Endodermal cell (in vitro differentiated cells): ENCODE data around the gene ANKRD35. TPM values are rescaled to one million over a fixed set of nuclear protein-coding genes. Genes with fewer than 3 reads are reported as not detected.
A peak's percentile ranks its signal among the peaks of the same experiment; 100 is the strongest.

Source experiments
- DNase-seq: peaks from one replicate; pipeline ENCODE4 v3.0.0-alpha.2; 2017
- H3K27ac ChIP-seq: 2 replicates; pipeline ENCODE4 v1.5.1; 2013; ENCODE audit warnings: mild to moderate bottlenecking, low read depth, low read length, moderate library complexity
- H3K27me3 ChIP-seq: 2 replicates; pipeline ENCODE4 v1.6.1; 2013; ENCODE audit warnings: mild to moderate bottlenecking, low read length, moderate library complexity; ENCODE audit not compliant: insufficient read depth, control insufficient read depth, poor library complexity, severe bottlenecking
- H3K36me3 ChIP-seq: 2 replicates; pipeline ENCODE4 v1.7.0; 2013; ENCODE audit warnings: mild to moderate bottlenecking, low read length, moderate library complexity; ENCODE audit not compliant: control insufficient read depth, insufficient read depth
- H3K4me1 ChIP-seq: one replicate; pipeline ENCODE4 v1.7.0; 2013; ENCODE audit warnings: low read length; ENCODE audit not compliant: control insufficient read depth, insufficient read depth
- H3K4me3 ChIP-seq: 2 replicates; pipeline ENCODE4 v1.5.1; 2013; ENCODE audit warnings: mild to moderate bottlenecking, low read length, moderate library complexity
- H3K9ac ChIP-seq: 2 replicates; pipeline ENCODE4 v1.6.1; 2013; ENCODE audit warnings: mild to moderate bottlenecking, low read length, moderate library complexity; ENCODE audit not compliant: poor library complexity, severe bottlenecking; ENCODE audit errors: extremely low read depth
- H3K9me3 ChIP-seq: 2 replicates; pipeline ENCODE4 v1.6.1; 2013; ENCODE audit warnings: mild to moderate bottlenecking, low read length, moderate library complexity; ENCODE audit not compliant: control insufficient read depth
- H3K27ac Mint-ChIP-seq: 2 replicates; pipeline ENCODE4 v1.8.0; 2020; ENCODE audit warnings: mixed read lengths
- H3K27me3 Mint-ChIP-seq: 2 replicates; pipeline ENCODE4 v1.8.0; 2021; ENCODE audit warnings: mild to moderate bottlenecking, mixed read lengths; ENCODE audit not compliant: insufficient read depth
- H3K36me3 Mint-ChIP-seq: 2 replicates; pipeline ENCODE4 v1.8.0; 2020; ENCODE audit warnings: low read depth, mixed read lengths
- H3K4me1 Mint-ChIP-seq: 2 replicates; pipeline ENCODE4 v1.8.0; 2020; ENCODE audit warnings: mixed read lengths
- H3K4me3 Mint-ChIP-seq: 2 replicates; pipeline ENCODE4 v1.8.0; 2020; ENCODE audit warnings: mild to moderate bottlenecking, moderate library complexity, mixed read lengths
- H3K9me3 Mint-ChIP-seq: 2 replicates; pipeline ENCODE4 v1.8.0; 2020; ENCODE audit warnings: mild to moderate bottlenecking, mixed read lengths
- CTCF ChIP-seq: fragments of 200-600 bp; sonication (generic); conservative IDR thresholded peaks from 2 replicates; pipeline ENCODE4 v1.5.0; 2021; ENCODE audit warnings: antibody characterized with exemption, mild to moderate bottlenecking
- WGBS, 2 experiments: methylation state at CpG; one replicate each; pipeline versions ENCODE4 v1.1.5 to v1.1.7; 2013; ENCODE audit warnings: missing lambda C conversion rate in 2 of 2, mixed read lengths in 1 of 2; ENCODE audit not compliant: insufficient coverage in 1 of 2, insufficient read length in 1 of 2; 5-methylcytosine and 5-hydroxymethylcytosine counted together
- total RNA-seq, 2 donors: library from RNA; stranded (reverse); fragmentation: NEBNext Ultra II Directional in 1 of 2; extraction: Animal tissue kit (Norgen Biotek cat#: 25700) in 1 of 2; gene quantifications; 2 replicates in 1 of 2; 3 replicates in 1 of 2; pipeline ENCODE4 v1.2.1, GENCODE V29; 2021

The ANKRD35 gene
- total RNA-seq, 2 donors from 2014 or later = 0.88 to 1.4 TPM

DNA sequence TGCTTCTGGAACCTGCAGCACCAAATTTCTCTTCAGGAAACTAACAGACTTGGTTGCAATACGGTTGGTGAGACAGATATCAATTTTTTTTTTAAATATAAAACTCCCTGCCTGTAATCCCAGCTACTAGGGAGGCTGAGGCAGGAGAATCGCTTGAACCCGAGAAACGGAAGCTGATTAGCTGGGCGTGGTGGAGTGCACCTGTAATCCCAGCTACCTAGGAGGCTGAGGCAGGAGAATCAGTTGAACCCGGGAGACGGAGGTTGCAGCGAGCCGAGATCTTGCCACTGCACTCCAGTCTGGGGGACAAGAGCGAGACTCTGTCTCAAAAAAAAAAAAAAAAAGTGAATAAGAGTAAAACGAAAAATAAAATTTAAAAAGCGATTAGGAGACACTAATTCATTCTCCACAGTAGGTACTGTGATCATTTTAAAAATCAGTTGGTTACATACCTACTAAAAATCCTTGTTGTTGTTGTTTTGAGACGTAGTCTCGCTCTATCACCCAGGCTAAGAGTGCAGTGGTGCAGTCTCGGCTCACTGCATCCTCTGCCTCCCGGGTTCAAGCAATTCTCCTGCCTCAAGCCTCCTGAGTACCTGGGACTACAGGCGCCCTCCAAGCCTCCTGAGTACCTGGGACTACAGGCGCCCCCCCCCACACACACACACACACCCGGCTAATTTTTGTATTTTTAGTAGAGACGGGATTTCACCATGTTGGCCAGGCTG is 42.4 kb upstream of the ANKRD35 start:
- peaks cover 9% of the 10 kb centered on the region for H3K36me3 Mint-ChIP-seq
- Histone ChIP-seq H3K27ac (peak overlapping the region; percentile 73), H3K9ac (peak overlapping the region; percentile 94), H3K36me3 (peaks cover 30% of the 10 kb centered on the region), H3K4me1 (no peaks in the 10 kb centered on the region), H3K27me3 (no peaks in the 10 kb centered on the region), H3K9me3 (no peaks in the 10 kb centered on the region), H3K4me3 (peak overlapping the region; percentile 91)
- TF ChIP-seq CTCF = no peak
- peak overlapping the region; percentile 27 for H3K27ac Mint-ChIP-seq
- WGBS, 2 experiments = 78 to 81% methylated on average over 13 to 20 of the region's 20 CpGs
- no peaks in the 10 kb centered on the region for H3K27me3 Mint-ChIP-seq
- H3K9me3 Mint-ChIP-seq = no peaks in the 10 kb centered on the region
- no peak for DNase-seq
- no peak overlapping the region for H3K4me3 Mint-ChIP-seq
- H3K4me1 Mint-ChIP-seq = peaks cover 15% of the 10 kb centered on the region

DNA sequence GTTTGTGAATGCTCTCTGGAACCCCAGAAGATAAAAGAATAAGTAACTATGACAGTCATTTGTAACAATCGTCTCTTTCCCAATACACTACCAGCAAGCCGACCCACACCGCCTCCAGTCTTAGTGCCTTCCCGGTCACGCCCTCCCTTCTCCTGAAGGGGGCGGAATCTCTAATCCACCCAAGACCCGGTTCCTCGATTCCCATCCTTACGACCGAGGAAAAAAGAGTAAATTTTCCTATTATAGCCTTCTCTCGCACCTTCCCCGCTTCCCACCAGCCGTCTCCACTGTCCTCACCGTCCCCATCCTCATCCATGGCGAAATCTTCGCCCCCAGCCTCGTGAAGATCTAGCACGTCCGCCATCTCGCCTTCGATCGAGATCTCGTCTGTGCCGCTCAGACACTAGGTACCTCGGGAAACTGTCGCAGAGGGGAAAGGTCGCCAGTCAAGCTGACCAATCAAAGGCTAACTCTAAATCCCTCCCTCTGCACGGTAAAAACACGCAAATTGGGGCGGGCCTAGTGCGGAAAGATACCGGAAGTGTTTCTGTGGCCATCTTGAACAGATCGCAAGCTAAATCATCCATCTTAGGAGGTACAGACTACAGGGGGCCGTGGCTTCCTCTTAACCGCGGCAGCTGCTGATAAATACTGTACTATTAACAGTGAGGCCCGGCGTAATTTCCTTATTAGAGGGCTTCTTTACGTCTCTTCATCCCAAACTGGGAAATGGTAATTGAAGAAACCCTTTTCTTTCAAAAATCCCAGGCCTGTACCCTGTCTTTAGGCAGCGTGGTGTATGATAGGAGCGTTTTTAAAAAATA is 41.6 kb upstream of the ANKRD35 start, which contains the start of gene RBM8A:
TSS of gene RBM8A (minus strand) at position 422 of the 824 bp plus-strand sequence. CDS start at position 364, 58 bp downstream.
- Mint-ChIP-seq H3K4me3 (no peak within 1 kb of the TSS), H3K4me1 (peaks cover 8% of the 10 kb centered on the region), H3K36me3 (peaks cover 12% of the 10 kb centered on the region), H3K9me3 (no peaks in the 10 kb centered on the region), H3K27ac (peak within 1 kb of the TSS; percentile 27), H3K27me3 (no peaks in the 10 kb centered on the region)
- peak within 1 kb of the TSS; percentile 94 for H3K9ac ChIP-seq
- peak within 1 kb of the TSS; percentile 91 for H3K4me3 ChIP-seq
- no peaks in the 10 kb centered on the region for H3K4me1 ChIP-seq
- TF ChIP-seq CTCF = peak; percentile 76
- 0 to 1% methylated on average over 23 to 41 of the region's 41 CpGs for WGBS, 2 experiments
- DNase-seq = peak; percentile 97
- peak within 1 kb of the TSS; percentile 77 for H3K27ac ChIP-seq
- no peaks in the 10 kb centered on the region for H3K9me3 ChIP-seq
- peaks cover 39% of the 10 kb centered on the region for H3K36me3 ChIP-seq
- H3K27me3 ChIP-seq = no peaks in the 10 kb centered on the region

GRCh38 chr1:145926686-145927062 is 41.0 kb upstream of the ANKRD35 start:
- Histone ChIP-seq H3K4me1 (no peaks in the 10 kb centered on the region), H3K9ac (peak overlapping the region; percentile 94), H3K4me3 (peak overlapping the region; percentile 91), H3K36me3 (peaks cover 38% of the 10 kb centered on the region), H3K27ac (peak overlapping the region; percentile 77), H3K9me3 (no peaks in the 10 kb centered on the region), H3K27me3 (no peaks in the 10 kb centered on the region)
- peaks cover 6% of the 10 kb centered on the region for H3K4me1 Mint-ChIP-seq
- no peaks in the 10 kb centered on the region for H3K9me3 Mint-ChIP-seq
- no peaks in the 10 kb centered on the region for H3K27me3 Mint-ChIP-seq
- H3K27ac Mint-ChIP-seq = no peak overlapping the region
- TF ChIP-seq CTCF = no peak
- DNase-seq = no peak
- H3K36me3 Mint-ChIP-seq = peaks cover 11% of the 10 kb centered on the region
- 11 to 24% methylated on average over 5 to 19 of the region's 19 CpGs for WGBS, 2 experiments
- H3K4me3 Mint-ChIP-seq = no peak overlapping the region
